NCI-H460 (cell line): ENCODE data around the gene S100P. TPM values are rescaled to one million over a fixed set of nuclear protein-coding genes. Genes with fewer than 3 reads are reported as not detected.
A peak's percentile ranks its signal among the peaks of the same experiment; 100 is the strongest.
"Not testable (repeated sequence)": the region's sequence is repeated elsewhere in the genome, so short reads cannot be mapped to it uniquely, and the experiment has no call there.

Experiments used
- DNase-seq: peaks from one replicate; pipeline ENCODE4 v3.0.0-alpha.2; 2016; ENCODE audit warnings: low read depth; ENCODE audit errors: extremely low read depth
- polyA plus RNA-seq: library from polyadenylated mRNA; depleted of rRNA; stranded (reverse); fragments of >200 nt; gene quantifications from 2 replicates; pipeline ENCODE4 v1.2.3, GENCODE V29; 2014; cell fraction: nucleus; rRNA removed
- total RNA-seq: library from RNA; depleted of rRNA; stranded (reverse); fragments of >200 nt; shearing (Covaris generic); gene quantifications from 2 replicates; pipeline ENCODE4 v1.2.3, GENCODE V29; 2014; rRNA removed

Gene S100P
- total RNA-seq: 169 and 210 TPM in 2 replicates
- 48.8 and 66.4 TPM in 2 replicates for polyA plus RNA-seq

GRCh38 chr4:6693231-6694176, at the start of gene S100P:
TSS of gene S100P (plus strand) at chr4:6693878. CDS start at chr4:6693933, 55 bp downstream.
- peak; percentile 88 for DNase-seq

DNA sequence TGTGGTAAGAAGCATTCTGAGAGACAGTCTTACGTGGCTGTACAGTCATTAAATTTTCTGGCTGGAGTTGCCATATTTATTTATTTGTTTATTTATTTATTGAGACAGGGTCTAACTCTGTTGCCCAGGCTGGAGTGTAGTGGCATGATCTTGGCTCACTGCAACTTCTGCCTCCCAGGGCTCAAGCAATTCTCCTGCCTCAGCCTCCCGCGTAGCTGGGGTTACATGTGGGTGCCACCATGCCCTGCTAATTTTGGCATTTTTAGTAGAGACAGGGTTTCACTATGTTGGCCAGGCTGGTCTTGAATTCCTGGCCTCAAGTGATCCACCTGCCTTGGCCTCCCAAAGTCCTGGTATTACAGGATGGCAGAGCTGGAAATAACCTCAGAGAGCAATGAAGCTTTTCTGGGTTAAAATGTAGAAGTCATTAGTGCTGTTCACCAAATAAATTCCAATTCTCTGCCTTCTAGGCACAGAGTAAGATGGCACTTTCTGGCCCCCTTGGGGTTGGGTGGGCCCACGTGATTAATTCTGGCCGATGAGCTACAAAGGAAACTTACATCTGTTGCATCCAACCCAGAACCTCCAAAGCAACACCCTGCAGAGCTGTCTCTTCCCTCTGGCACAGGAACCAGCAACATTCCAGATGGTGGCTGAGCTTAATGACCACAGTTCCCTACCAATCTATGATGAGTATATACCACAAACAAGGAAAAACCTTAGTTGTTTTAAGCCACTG, 48.7 kb upstream of the S100P start:
- DNase-seq: no peak

DNA sequence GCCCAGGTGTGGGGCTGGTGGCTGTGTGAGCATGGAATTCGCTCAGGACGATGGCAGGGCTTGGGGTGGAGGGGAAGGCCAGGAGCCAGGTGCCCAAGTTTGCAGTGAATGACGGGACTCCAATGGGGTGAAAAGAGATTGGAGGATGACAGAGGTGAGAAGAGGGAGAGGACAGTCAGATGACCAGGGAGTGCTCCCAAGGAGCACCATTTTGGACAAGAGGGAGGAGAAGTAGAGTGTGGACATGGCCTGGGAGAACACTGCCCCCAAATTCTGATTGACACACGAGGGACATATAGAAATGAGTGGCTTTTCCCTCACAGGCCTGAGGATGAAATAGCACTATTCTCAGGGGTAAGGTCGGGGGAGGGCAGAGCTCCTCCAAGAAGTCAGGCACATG, 46.5 kb upstream of the S100P start:
- no peak for DNase-seq

- no peak for DNase-seq
Observed at GRCh38 chr4:6647582-6648230, 46.0 kb upstream of the S100P start.

GRCh38 chr4:6649216-6649615, 44.5 kb upstream of the S100P start:
- no peak for DNase-seq

DNA sequence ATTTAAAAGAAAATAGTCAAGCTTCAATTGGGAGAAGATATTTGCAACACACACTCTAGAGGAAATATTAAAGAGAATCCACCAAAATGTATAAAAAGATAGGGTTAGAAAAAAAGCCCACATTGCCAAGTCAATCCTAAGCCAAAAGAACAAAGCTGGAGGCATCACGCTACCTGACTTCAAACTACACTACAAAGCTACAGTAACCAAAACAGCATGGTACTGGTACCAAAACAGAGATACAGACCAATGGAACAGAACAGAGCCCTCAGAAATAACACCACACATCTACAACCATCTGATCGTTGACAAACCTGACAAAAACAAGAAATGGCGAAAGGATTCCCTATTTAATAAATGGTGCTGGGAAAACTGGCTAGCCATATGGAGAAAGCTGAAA, 39.5 kb upstream of the S100P start:
- not testable (repeated sequence) for DNase-seq

DNA sequence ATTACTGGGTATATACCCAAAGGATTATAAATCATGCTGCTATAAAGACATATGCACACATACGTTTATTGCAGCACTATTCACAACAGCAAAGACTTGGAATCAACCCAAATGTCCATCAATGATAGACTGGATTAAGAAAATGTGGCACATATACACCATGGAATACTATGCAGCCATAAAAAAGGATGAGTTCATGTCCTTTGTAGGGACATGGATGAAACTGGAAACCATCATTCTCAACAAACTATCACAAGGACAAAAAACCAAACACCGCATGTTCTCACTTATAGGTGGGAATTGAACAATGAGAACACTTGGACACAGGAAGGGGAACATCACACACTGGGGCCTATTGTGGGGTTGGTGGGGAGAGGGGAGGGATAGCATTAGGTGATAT, 38.4 kb upstream of the S100P start:
- DNase-seq: not testable (repeated sequence)

DNA sequence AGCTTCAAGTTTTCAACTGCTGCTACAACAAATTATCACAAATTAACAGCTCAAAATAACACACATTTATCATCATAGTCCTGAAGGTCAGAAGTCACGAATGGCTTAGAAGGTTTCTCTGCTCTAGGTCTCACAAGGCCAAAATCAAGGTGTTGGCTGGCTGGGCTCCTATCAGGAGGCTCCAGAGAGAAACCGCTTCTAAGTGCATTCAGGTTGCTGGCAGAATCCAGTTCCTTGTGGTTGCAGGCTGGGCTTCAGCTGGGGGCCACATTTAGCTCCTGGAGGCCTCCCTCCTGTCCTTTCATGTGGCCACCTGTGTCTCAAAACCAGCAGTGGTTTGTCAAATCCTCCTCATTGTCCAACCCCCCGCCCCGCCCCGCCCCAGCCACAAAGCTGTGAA, 37.8 kb upstream of the S100P start:
- DNase-seq: no peak

GRCh38 chr4:6657242-6658208, 36.2 kb upstream of the S100P start:
- DNase-seq: no peak

DNA sequence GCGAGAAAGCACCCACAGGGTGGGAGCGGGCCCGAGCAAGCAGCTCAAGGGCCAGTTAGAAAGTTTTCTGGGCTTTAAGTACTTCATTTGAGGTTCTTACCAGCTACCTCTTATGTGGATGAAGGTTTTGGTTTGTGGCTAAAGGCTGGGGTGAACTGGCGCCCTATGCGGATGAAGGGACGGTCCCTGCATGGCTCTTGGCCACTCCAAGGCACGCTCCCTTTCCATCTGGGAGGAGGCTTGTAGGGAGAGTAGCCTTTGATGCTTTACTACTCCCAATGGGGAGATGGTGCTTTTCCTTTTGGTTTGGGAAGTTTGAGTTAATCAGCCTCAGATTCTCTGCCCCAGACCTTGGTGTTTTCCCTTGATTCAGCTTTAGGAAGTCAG, 35.5 kb upstream of the S100P start:
- no peak for DNase-seq

DNA sequence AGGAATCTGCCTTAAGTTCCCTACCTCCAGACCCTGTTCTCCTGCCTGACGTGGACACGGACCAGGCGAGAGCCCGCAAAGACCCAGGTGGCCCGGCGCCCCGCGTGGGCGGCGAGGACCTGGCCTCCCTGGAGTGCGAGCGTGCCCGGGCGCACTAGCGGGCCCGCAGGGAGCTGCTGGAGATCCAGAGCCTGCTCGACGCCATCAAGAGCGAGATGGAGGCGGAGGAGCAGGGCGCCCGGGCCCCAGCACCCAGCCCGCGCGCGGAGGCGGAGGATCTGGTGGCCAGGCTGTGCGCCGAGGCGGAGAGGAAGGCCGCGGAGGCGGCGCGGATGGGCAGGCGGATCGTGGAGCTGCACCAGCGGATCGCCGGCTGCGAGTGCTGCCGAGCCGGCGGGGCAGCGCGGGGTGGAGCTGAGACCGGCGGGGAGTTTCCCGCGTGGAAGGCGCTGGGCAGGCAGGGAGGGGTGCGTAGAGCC, 35.0 kb upstream of the S100P start:
- DNase-seq: no peak

- DNase-seq: no peak
Observed at GRCh38 chr4:6659897-6660296, 33.8 kb upstream of the S100P start.

DNA sequence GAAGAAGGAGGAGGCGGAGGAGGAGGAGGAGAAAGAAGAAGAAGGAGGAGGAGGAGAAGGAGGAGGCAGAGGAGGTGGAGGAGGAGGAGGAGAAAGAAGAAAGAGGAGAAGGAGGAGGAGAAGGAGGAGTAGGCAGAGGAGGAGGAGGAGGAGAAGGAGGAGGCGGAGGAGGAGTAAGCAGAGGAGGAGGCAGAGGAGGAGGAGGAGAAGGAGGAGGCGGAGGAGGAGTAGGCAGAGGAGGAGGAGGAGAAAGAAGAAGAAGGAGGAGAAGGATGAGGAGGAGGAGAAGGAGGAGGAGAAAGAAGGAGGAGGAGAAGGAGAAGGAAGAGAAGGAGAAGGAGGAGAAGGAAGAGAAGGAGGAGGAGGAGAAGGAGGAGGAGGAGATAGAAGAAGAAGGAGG, 33.2 kb upstream of the S100P start:
- DNase-seq: no peak

GRCh38 chr4:6662591-6662990, 31.1 kb upstream of the S100P start:
- DNase-seq: no peak

- no peak for DNase-seq
Observed at GRCh38 chr4:6663596-6664393, 29.9 kb upstream of the S100P start.

DNA sequence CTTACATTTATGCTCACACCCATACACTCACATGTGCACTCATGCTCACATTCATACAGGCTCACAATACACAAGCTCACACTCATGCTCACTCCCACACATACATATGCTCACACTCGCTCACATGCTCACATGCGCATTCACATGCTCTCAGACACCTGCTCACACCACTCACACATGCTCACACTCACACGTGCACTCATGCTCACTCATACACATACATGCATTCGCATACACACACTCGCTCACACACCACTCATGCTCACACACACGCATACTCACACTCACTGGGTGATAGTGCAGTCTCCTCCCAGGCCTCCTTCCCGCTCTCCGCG, 28.4 kb upstream of the S100P start:
- DNase-seq: no peak

DNA sequence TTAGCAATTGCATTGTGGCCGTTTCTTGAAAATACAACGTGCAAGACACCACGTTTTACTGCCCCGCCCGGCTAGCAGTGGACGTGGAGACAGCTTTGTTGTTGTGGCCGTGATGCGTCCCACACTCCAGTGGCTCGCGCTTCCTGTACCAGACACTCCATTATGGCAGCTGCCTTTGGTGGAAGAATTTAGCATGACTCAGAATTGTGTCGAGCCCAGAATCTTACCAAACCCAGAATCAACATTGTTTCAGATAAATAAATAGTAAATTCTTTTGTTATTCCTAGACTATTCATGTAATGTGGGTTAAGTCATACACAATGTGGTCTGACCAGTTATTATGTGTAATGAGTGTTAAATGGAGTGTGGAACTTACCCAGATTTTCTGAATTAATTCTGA, 25.3 kb upstream of the S100P start:
- no peak for DNase-seq

GRCh38 chr4:6671648-6672047, 22.0 kb upstream of the S100P start:
- DNase-seq: no peak

DNA sequence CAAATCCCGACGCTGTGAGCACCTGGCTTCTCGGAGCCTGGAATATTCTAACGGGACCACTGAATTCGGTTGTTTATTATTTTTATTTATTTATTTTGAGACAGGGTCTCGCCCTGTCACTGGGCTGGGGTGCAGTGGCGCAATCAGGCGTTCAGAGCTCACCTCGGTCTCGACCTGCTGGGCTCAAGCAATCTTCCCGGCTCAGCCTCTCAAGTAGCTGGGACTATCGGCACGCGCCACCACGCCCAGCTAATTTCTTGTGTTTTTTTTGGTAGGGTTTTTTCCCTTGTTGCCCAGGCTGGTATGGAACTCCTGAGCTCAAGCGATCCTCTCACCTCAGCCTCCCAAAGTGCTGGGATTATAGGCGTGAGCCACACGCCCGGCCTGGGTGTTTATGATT, 21.5 kb upstream of the S100P start:
- DNase-seq: no peak
